Measurements from ENCODE around the gene MPP2. TPM values are rescaled to one million over a fixed set of nuclear protein-coding genes. Genes with fewer than 3 reads are reported as not detected.
"Not testable (repeated sequence)": the region's sequence is repeated elsewhere in the genome, so short reads cannot be mapped to it uniquely, and the experiment has no call there.

Gene MPP2
- total and polyA plus RNA-seq, 2 donors (not counting 3 experiments of a cell fraction or from before 2014, with no cell fraction given): 1.4 to 1.6 TPM

GRCh38 chr17:43897831-43898230, 9.5 kb downstream of the MPP2 start:
- no peaks in the 10 kb centered on the region for H4K20me1 ChIP-seq (replicated peaks; ENCODE audit: control insufficient read depth, extremely low read depth, insufficient read depth, low read length)
- H3K79me2 ChIP-seq (ENCODE audit: control insufficient read depth, insufficient read depth, low read length): no peaks in the 10 kb centered on the region
- ChIA-PET POLR2A (no interaction called here), CTCF (interaction anchor here (1.5 to 9.9 kb wide), 2 partner anchors 12 to 18 kb away, joined by 9 to 69 read pairs; no protein-coding TSS in a partner anchor)
- H3K27ac ChIP-seq (ENCODE audit: insufficient read depth, low read depth, low read length): no peak overlapping the region
- H3K9ac ChIP-seq (replicated peaks; ENCODE audit: extremely low read depth, insufficient read depth, low read length): no peak overlapping the region
- H3K4me3 ChIP-seq (replicated peaks in 1 of 3; ENCODE audit: insufficient read depth in 1 of 3, low read depth in 1 of 3, low read length in 3 of 3): no peak overlapping the region
- intact Hi-C loops (cut with micrococcal nuclease): no loop called here
- no peak overlapping the region for H2AFZ ChIP-seq (ENCODE audit: low read depth, low read length)
- no peak for DNase-seq (ENCODE audit: low read depth, low spot score)
- no peaks in the 10 kb centered on the region for H3K9me3 ChIP-seq (replicated peaks; ENCODE audit: control insufficient read depth, insufficient read depth, low read length)
- no peaks in the 10 kb centered on the region for H3K36me3 ChIP-seq (ENCODE audit: control insufficient read depth in 2 of 2, extremely low read depth in 1 of 2, insufficient read depth in 2 of 2, low read length in 2 of 2)
- no peaks in the 10 kb centered on the region for H3K27me3 ChIP-seq (ENCODE audit: control insufficient read depth in 2 of 2, insufficient read depth in 2 of 2, low read length in 2 of 2)
- H3K4me2 ChIP-seq (ENCODE audit: insufficient read depth, low read length): no peak overlapping the region
- dilution Hi-C loops (cut with MboI; ENCODE audit: extremely low pct_ligation_motif_present, low sequenced_read_pairs): no loop called here
- peaks cover 3% of the 10 kb centered on the region for H3K4me1 ChIP-seq (ENCODE audit: control insufficient read depth, extremely low read depth, insufficient read depth, low read length)
- TF ChIP-seq GATA2 (IDR thresholded peaks at IDR 0.05; ENCODE audit: insufficient read depth, insufficient read length, low read depth, low read length) (no peak), CTCF (IDR thresholded peaks at IDR 0.05; ENCODE audit: extremely low read depth in 1 of 2, insufficient read depth in 1 of 2, low read depth in 1 of 2, low read length in 2 of 2) (no peak), EZH2 (IDR thresholded peaks at IDR 0.05; ENCODE audit: borderline replicate concordance, low read depth, low read length, severe bottlenecking) (no peak), POLR2A (IDR thresholded peaks at IDR 0.05; ENCODE audit: low read depth, low read length) (no peak), FOS (IDR thresholded peaks at IDR 0.05; ENCODE audit: borderline replicate concordance, insufficient read depth, low read length) (no peak), MYC (IDR thresholded peaks at IDR 0.05; ENCODE audit: low read depth, low read length) (no peak), MAX (IDR thresholded peaks at IDR 0.05; ENCODE audit: insufficient read depth, insufficient read length) (no peak)
- no peaks in the 10 kb centered on the region for H3K9me1 ChIP-seq (replicated peaks; ENCODE audit: control insufficient read depth, extremely low read depth, insufficient read depth, low read length)
- BruUV-seq (replicated peaks): no TSS peak
- FAIRE-seq: no peak

- H3K27ac ChIP-seq (ENCODE audit: insufficient read depth, low read depth, low read length); dilution Hi-C loops (cut with MboI; ENCODE audit: extremely low pct_ligation_motif_present, low sequenced_read_pairs): not testable (repeated sequence)
- CTCF ChIA-PET: interaction anchor here (0.7 to 9.9 kb wide), 3 partner anchors 14 to 128 kb away, joined by 3 to 69 read pairs (median 4); no protein-coding TSS in a partner anchor
These were observed 12.8 kb downstream of the MPP2 start for GRCh38 chr17:43894494-43894893.

More at GRCh38 chr17:43894494-43894893, 12.8 kb downstream of the MPP2 start:
- H3K4me2 ChIP-seq (ENCODE audit: insufficient read depth, low read length); POLR2A ChIA-PET; H4K20me1 ChIP-seq (replicated peaks; ENCODE audit: control insufficient read depth, extremely low read depth, insufficient read depth, low read length); H3K9ac ChIP-seq (replicated peaks; ENCODE audit: extremely low read depth, insufficient read depth, low read length); H3K9me1 ChIP-seq (replicated peaks; ENCODE audit: control insufficient read depth, extremely low read depth, insufficient read depth, low read length); H2AFZ ChIP-seq (ENCODE audit: low read depth, low read length); H3K9me3 ChIP-seq (replicated peaks; ENCODE audit: control insufficient read depth, insufficient read depth, low read length); H3K4me1 ChIP-seq (ENCODE audit: control insufficient read depth, extremely low read depth, insufficient read depth, low read length); BruUV-seq (replicated peaks); FAIRE-seq; DNase-seq (ENCODE audit: low read depth, low spot score); H3K27me3 ChIP-seq (ENCODE audit: control insufficient read depth in 2 of 2, insufficient read depth in 2 of 2, low read length in 2 of 2); H3K4me3 ChIP-seq (replicated peaks in 1 of 3; ENCODE audit: insufficient read depth in 1 of 3, low read depth in 1 of 3, low read length in 3 of 3); intact Hi-C loops (cut with micrococcal nuclease); H3K79me2 ChIP-seq (ENCODE audit: control insufficient read depth, insufficient read depth, low read length); H3K36me3 ChIP-seq (ENCODE audit: control insufficient read depth in 2 of 2, extremely low read depth in 1 of 2, insufficient read depth in 2 of 2, low read length in 2 of 2): not testable (repeated sequence)
